Right hindlimb (tissue), 1 donor: ENCODE measurements around the gene POGK.
"Not testable (repeated sequence)": the region's sequence is repeated elsewhere in the genome, so short reads cannot be mapped to it uniquely, and the experiment has no call there.

ENCODE experiments used
- DNase-seq: peaks from one replicate; pipeline ENCODE4 v3.0.0-alpha.2; 2018

Gene POGK, protein sequence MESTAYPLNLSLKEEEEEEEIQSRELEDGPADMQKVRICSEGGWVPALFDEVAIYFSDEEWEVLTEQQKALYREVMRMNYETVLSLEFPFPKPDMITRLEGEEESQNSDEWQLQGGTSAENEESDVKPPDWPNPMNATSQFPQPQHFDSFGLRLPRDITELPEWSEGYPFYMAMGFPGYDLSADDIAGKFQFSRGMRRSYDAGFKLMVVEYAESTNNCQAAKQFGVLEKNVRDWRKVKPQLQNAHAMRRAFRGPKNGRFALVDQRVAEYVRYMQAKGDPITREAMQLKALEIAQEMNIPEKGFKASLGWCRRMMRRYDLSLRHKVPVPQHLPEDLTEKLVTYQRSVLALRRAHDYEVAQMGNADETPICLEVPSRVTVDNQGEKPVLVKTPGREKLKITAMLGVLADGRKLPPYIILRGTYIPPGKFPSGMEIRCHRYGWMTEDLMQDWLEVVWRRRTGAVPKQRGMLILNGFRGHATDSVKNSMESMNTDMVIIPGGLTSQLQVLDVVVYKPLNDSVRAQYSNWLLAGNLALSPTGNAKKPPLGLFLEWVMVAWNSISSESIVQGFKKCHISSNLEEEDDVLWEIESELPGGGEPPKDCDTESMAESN

DNA sequence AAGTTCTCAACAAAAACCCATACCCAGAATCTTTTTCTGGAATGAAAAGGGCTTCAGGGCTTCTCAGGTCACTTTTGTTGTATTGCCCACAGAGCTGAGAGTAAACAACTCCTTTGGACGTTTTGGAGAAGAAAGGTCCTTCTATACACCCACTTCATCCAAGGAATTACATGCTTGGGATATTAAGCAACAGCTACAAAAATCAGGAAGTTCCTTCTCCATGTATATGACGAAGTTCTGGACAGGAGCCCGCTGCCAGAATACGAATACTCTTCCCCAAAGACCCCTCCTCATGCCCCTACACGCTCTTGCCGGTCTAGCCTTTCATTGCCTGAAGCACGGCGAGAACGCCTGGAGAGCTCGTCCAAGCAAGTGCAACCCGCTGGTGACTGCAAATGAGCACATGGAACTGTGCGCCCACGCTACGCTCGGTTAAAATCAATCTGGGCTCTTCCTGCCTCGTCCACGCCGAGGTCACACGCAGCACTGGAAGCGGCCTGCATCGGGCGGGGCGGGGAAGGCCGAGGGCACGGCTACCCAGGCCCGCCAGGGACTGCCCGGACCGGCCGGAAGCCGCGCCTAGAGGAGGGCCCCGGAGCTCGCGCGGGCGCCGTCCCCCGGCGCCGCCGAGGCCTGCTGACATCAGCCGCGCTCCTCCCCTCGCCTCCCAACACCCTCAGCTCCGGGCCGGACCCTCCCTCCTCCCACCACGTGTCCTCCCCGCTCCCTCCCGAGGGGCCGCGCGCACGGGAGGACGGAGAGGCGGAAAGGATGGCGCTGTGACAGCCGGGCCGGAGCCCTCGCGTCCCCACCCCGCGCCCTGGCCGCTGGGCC lies at the start of gene POGK:
TSS of gene POGK (plus strand) at position 710 of the 834 bp plus-strand sequence. CDS start 1,482 bp downstream, outside the sequence.
- peak; percentile 92 for DNase-seq

- DNase-seq = no peak
These were observed 42.5 kb upstream of the POGK start for GRCh38 chr1:166796620-166797236.

DNA sequence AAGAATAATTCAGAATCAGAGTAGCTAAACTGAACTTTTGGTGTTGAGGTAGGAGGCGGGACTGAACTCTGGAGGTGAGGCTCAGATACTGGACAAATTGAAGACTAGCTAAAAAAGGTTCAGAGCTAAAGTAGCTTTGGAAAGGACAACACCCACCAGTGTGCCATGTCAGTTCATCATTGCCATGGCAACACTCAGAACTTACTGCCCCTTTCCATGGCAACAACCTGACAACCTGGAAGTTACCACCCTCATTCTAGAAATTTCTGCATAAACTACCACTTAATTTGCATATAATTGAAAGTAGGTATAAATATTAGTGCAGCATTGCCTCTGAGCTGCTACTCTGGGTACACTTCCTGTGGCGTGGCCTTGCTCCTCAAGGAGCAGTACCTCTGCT lies 30.3 kb upstream of the POGK start:
- no peak for DNase-seq

DNA sequence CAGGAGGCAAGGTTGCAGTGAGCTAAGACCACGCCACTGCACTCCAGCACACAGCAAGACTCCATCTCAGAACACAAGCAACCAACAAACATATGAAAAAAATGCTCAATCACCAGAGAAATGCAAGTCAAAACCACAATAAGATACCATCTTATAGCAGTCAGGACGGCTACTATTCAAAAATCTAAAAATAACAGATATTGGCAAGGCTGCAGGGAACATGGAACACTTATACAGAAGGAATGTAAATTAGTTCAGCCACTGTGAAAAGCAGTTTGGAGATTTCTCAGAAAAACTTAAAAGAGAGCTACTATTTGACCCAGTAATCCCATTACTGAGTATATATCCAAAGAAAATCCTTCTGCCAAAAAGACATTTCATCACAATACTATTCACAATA lies 27.6 kb upstream of the POGK start:
- no peak for DNase-seq

- no peak for DNase-seq
These were observed 25.6 kb upstream of the POGK start for GRCh38 chr1:166813508-166814223.

- DNase-seq = no peak
These were observed 24.7 kb upstream of the POGK start for GRCh38 chr1:166814611-166815010.

DNA sequence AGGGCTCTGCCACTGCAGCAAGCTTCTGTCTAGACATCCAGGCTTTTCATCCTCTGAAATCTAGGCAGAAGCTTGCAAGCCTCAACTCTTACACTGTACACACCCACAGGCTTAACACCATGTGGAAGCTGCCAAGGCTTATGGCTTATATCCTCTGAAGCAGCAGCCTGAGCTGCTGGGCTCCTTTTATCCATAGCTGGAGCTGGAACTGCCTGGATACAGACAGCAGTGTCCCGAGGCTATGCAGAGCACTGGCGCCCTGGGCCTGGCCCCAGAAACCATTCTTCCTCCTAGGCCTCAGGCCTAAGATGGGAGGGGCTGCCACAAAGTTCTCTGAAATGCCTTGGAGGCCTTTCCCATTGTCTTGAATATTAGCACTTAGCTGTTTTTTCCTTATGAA lies 19.3 kb upstream of the POGK start:
- DNase-seq = no peak

GRCh38 chr1:166822385-166822784 lies 16.9 kb upstream of the POGK start:
- no peak for DNase-seq

- no peak for DNase-seq
These were observed 11.8 kb upstream of the POGK start for GRCh38 chr1:166827426-166827825.

DNA sequence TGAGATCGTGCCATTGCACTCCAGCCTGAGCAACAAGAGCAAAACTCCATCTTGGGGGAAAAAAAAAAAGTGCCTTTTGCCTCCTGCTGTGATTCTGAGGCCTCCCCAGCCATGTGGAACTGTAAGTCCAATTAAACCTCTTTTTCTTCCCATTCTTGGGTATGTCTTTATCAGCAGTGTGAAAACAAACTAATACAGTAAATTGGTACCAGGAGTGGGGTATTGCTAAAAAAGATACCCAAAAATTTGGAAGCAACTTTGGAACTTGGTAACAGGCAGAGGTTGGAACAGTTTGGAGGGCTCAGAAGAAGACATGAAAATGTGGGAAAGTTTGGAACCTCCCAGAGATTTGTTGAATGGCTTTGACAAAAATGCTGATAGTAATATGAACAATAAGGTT lies 9.5 kb upstream of the POGK start:
- not testable (repeated sequence) for DNase-seq

DNA sequence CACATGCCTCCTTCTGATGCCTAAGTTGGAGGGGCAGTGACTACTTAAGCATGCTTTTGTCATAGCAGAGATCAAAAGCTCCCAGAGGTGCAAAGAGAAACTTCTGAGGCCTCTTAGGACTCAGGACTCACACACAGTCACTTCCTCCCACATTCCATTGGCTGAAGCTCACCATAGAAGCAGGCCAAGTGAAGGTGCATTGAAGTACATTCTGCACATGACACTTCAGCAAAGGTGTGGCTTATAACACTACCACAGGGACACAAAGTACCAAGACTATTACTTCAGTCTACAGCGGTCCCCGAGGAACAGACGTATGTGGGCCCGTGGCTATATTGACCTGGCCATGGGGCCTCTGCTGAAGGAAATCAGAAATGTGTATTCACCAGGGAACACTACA lies 2.5 kb upstream of the POGK start:
- no peak for DNase-seq

DNA sequence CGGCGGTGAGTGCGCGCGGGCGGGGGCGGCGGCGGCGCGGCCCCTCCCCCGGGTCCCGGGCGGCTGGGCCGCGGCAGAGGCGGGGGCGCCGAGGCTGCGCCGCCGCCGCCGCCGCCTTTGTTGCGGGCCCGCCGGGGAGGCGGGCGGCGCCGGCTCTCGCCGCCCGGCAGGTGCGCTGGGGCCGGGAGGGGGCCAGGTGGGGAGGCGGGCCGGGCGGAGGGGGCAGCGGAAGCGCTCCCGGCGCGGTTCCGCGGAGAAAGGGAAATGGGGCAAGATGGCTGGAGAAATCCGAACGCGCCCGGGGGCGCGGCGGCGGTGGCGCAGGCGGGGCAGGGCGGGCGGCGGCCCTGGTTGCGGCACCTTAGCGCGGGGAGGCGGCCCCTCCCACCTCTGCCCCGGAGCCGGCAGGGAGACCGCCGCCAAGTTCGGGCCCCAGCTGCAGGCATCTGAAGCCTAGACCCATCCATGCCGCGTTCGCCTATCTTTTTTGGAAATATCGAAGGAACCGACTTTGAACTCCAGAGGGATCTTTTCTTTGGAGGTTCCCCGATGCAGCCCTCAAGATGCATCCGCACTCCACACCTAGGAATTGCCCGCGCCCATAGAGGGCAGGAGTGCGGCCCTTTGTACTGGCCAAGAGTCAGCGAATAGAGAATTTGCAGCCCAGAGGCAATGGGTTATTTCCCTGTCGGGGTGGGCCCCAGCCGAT lies 479 bp downstream of the POGK start:
- DNase-seq = peak; percentile 61

- no peak for DNase-seq
These were observed 1.3 kb downstream of the POGK start for GRCh38 chr1:166840309-166841274.

DNA sequence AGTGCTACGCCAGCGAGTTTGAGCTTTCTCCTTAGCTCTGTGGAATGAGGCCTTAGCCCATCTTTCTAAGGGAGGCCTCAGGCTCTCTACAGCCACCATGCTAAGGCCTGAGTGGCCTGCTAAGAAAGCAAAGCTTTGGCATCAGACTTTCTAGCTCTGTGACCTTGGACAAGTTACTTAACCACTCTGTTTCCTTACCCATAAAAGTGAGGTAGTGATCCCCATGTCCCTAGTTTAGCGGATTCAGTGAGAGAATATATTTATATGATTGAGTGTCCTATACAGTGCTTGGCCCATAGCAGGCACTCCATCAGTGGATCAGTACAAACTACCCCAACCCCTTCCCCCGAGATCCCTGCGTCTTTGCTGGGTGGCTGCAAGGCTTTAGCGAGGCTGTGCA lies 4.0 kb downstream of the POGK start:
- no peak for DNase-seq

DNA sequence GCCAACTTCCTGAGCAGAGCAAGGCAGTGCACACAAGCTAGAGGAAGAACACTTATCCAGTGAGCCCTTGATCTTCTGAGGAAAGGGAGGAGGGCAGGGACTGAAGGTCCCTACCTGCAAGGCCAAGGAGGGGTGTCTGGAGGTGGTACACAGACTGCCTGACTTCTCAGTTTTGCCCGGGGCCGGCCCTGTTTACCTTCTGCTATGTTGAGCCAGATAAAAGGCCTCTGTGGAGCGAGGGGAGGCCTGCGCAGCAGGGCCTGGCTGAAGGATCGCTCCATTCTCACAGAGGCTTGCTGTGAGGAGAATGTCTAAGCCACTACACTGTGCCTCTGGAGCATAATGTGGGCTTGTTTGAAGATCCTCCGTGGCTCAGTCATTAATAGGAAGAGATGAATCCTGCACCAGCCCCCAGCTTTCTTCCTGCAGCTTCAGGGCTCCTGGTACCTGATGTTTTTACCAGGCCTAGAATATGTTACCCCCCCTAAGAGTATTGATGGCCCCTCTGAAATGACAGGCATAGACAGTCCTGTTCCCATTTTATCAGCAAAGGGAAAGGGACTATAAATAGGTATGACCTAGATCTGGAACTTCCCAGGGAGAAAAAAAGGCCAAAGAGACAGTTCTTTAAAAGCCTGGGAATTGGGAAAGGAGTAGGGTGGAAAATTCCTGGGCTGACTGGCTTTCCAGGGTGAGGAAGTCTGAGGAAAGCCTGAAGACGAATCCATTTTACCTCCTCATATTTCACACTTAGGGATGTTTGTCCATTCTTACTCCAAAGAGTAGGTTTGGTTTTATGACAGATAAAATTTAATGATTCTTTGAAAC lies 4.7 kb downstream of the POGK start:
- no peak for DNase-seq

DNA sequence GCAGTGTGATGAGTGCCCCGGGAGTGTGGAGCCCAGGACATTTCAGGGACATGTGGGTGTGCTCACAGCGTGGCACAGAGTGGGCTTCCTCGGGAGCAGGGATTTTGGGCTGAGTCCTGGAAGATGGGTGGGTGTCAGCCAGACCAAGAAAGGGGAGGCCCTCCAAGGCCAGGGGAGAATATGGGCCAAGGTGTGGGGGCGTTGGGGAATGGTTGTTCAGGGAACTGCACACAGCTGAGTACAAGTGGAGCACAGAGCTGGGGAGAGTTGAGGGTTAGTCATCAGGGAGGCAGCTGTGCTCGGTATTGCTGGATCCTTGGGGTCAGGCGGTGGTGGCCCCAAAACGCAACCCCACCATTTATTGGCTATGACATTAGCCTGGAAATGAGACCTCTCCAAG lies 5.5 kb downstream of the POGK start:
- DNase-seq = no peak

GRCh38 chr1:166848193-166848592 lies 8.9 kb downstream of the POGK start:
- DNase-seq = no peak

DNA sequence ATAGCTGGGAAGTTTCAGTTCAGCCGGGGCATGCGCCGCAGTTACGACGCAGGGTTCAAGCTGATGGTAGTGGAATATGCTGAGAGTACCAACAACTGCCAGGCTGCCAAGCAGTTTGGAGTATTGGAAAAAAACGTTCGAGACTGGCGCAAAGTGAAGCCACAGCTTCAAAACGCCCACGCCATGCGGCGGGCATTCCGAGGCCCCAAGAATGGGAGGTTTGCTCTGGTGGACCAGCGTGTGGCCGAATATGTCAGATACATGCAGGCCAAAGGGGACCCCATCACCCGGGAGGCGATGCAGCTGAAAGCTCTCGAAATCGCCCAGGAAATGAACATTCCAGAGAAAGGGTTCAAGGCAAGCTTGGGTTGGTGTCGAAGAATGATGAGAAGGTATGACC lies 9.9 kb downstream of the POGK start:
- no peak for DNase-seq

DNA sequence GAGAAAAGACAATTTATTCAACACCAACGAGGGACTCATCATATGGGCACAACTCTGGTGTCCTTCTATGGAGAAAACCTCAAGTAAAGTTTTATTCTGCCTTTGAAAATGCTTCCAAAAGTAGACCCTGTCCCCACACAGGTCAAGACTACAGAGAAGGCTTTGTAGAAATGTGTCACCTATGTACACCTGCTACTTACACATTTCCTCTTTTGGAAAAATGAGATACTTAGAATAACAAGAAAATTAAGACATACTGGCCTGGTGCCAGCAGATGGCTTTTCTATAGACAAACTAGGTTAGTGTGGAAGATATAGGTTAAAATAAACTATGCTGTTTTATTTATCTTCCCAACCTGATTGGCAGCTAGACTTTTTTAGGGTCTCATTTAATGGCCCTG lies 13.6 kb downstream of the POGK start:
- no peak for DNase-seq

GRCh38 chr1:166855558-166855957 lies 16.3 kb downstream of the POGK start:
- no peak for DNase-seq
